MCF 10A (cell line): Measurements from ENCODE around the gene KRTAP1-5. TPM values are rescaled to one million over a fixed set of nuclear protein-coding genes. Genes with fewer than 3 reads are reported as not detected.
"Not testable (repeated sequence)": the region's sequence is repeated elsewhere in the genome, so short reads cannot be mapped to it uniquely, and the experiment has no call there.

Source experiments
- BruUV-seq: library from RNA; stranded (reverse); fragments of 400-500 nt; replicated peaks from 2 replicates; lab custom pipeline; 2021; lab: Mats Ljungman, UMichigan
- CTCF ChIA-PET: fragments of 300-600 bp; sonication (Branson Sonifier 250); formaldehyde crosslinking; extraction: SDS; loops from one replicate; lab custom pipeline; 2021; ENCODE audit warnings: antibody characterized with exemption, inconsistent platforms; lab: Yijun Ruan, JAX
- POLR2A ChIA-PET: fragments of 300-600, 350-650 bp; sonication (Branson Sonifier 250); formaldehyde crosslinking; extraction: SDS; loops from one replicate; lab custom pipeline; 2020; ENCODE audit warnings: antibody characterized with exemption, inconsistent platforms; lab: Yijun Ruan, JAX
- DNase-seq: peaks from one replicate; pipeline ENCODE4 v3.0.0-alpha.2; 2018; ENCODE audit not compliant: unreplicated experiment
- H3K27ac Mint-ChIP-seq: one replicate; pipeline ENCODE4 v1.8.0; 2022; ENCODE audit warnings: mild to moderate bottlenecking, low read depth, mixed read lengths; ENCODE audit not compliant: unreplicated experiment
- H3K27me3 Mint-ChIP-seq: one replicate; pipeline ENCODE4 v1.8.0; 2022; ENCODE audit warnings: mixed read lengths; ENCODE audit not compliant: insufficient read depth, unreplicated experiment
- H3K36me3 Mint-ChIP-seq: one replicate; pipeline ENCODE4 v1.8.0; 2022; ENCODE audit warnings: mild to moderate bottlenecking, moderate library complexity, mixed read lengths; ENCODE audit not compliant: insufficient read depth, unreplicated experiment
- H3K4me1 Mint-ChIP-seq: one replicate; pipeline ENCODE4 v1.8.0; 2022; ENCODE audit warnings: mixed read lengths; ENCODE audit not compliant: insufficient read depth, unreplicated experiment
- H3K4me3 Mint-ChIP-seq: one replicate; pipeline ENCODE4 v1.8.0; 2022; ENCODE audit warnings: mild to moderate bottlenecking, moderate library complexity, mixed read lengths; ENCODE audit not compliant: unreplicated experiment
- H3K9me3 Mint-ChIP-seq: one replicate; pipeline ENCODE4 v1.8.0; 2022; ENCODE audit warnings: mixed read lengths; ENCODE audit not compliant: unreplicated experiment
- intact Hi-C: fragments of 100-400 bp; cut with micrococcal nuclease; formaldehyde crosslinking; loops from 2 replicates; pipeline ENCODE4 v1.14.1; 2022
- total RNA-seq: library from RNA; stranded (reverse); gene quantifications from 2 replicates; pipeline ENCODE4 v1.2.3, GENCODE V29; 2022
- TF ChIP-seq, protein P1 (sequence below): fragments of 200-600 bp; IDR thresholded peaks from one replicate; pipeline ENCODE4 v1.8.0; 2022; ENCODE audit warnings: antibody characterized with exemption, mild to moderate bottlenecking; ENCODE audit not compliant: unreplicated experiment

KRTAP1-5 gene
- total RNA-seq, 1 experiment from 2014 or later: not detected

DNA sequence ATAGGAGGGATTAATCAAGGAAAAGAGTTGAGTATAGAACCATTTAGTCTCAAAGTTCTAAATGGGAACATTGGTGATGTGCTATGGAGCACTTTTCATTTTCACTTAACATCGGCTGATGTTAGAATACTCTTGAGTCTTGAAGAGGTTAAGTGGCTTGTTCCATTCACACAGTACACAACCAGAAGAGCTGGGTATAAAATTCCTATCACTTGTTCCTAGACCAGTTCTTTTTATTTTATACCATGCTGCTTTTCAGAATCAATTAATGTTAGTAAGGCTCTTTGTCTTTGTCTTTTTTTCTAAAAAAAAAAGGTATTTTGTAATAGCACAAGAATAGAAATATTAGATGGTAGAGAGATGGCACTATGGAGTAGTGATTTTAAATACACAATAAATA, 15.9 kb upstream of the KRTAP1-5 start:
- no peaks in the 10 kb centered on the region for H3K36me3 Mint-ChIP-seq
- ChIA-PET CTCF (no interaction called here), POLR2A (no interaction called here)
- H3K9me3 Mint-ChIP-seq: peaks cover 6% of the 10 kb centered on the region
- DNase-seq: no peak
- H3K4me3 Mint-ChIP-seq: no peak overlapping the region
- no peaks in the 10 kb centered on the region for H3K27me3 Mint-ChIP-seq
- no TSS peak for BruUV-seq
- H3K4me1 Mint-ChIP-seq: no peaks in the 10 kb centered on the region
- H3K27ac Mint-ChIP-seq: no peak overlapping the region
- TF ChIP-seq, protein P1, sequence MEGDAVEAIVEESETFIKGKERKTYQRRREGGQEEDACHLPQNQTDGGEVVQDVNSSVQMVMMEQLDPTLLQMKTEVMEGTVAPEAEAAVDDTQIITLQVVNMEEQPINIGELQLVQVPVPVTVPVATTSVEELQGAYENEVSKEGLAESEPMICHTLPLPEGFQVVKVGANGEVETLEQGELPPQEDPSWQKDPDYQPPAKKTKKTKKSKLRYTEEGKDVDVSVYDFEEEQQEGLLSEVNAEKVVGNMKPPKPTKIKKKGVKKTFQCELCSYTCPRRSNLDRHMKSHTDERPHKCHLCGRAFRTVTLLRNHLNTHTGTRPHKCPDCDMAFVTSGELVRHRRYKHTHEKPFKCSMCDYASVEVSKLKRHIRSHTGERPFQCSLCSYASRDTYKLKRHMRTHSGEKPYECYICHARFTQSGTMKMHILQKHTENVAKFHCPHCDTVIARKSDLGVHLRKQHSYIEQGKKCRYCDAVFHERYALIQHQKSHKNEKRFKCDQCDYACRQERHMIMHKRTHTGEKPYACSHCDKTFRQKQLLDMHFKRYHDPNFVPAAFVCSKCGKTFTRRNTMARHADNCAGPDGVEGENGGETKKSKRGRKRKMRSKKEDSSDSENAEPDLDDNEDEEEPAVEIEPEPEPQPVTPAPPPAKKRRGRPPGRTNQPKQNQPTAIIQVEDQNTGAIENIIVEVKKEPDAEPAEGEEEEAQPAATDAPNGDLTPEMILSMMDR: no peak
- intact Hi-C loops: no loop called here

DNA sequence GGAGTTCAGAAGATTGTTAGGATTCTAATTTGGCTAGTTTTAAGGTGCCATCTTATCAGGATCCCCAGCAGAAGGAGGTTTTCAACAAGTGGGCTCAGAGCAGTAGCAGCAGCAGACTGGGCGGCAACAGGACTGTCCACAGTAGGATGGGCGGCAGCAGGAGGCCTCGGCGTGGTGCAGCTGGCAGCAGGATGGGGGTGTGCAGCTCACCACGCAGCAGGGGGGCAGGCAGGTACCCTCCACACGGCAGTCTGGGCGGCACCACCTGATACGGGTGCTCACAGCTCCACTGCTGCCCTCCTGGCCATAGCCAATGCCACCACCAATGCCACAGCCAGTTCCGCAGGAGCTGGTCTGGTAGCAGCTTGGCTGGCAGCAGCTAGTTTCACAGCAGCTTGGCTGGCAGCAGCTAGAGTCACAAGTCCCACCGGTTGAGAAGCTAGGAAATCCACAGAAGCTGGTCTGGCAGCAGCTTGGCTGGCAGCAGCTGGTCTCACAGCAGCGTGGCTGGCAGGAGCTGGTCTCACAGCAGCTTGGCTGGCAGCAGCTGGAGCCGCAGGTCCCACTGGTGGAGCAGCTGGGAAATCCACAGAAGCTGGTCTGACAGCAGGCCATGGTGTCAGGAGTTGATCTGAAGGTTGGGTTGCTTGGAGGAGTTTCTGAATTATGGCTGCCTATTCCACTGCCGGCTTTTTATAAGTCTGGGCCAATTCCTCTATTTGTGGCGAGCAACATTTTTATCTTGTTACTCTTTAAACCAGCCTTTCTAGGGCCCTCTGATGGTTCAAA, 14.0 kb upstream of the KRTAP1-5 start, which contains the start of gene KRTAP1-1:
KRTAP1-1 (minus strand) TSS at position 668 of the 789 bp plus-strand sequence; CDS start at position 615, 53 bp downstream.
- CTCF ChIA-PET, H3K36me3 Mint-ChIP-seq, DNase-seq, H3K4me1 Mint-ChIP-seq, H3K9me3 Mint-ChIP-seq, intact Hi-C loops, H3K4me3 Mint-ChIP-seq, H3K27me3 Mint-ChIP-seq, BruUV-seq, H3K27ac Mint-ChIP-seq: not testable (repeated sequence)
- POLR2A ChIA-PET: interaction anchor here (0.6 to 0.7 kb wide), 2 partner anchors 12 to 125 kb away, joined by 3 read pairs; no protein-coding TSS in a partner anchor

DNA sequence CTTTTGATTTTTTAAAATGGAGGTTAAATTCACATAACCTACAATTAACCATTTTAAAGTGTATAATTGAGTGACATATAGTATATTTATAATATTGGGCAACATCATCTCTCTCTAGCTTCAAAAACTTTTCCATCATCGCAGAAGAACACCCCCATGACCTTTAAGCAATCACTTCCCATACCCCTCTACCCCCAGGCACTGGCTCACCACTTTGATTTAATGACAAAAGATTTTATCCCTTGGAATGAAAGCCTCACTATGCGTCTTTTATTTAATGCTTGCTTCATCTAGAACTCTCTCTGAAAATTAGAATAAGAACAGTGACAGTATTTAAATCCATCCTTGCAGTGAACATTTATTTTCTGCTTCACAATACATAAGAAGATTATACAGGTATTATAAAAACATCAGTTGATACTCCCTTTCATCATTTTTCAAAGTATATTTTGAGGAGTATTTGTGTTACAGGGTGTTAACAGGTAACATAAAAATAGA, 10.9 kb upstream of the KRTAP1-5 start:
- POLR2A ChIA-PET: interaction anchor here (0.6 kb wide), 1 partner anchor 128 kb away, joined by 3 read pairs; no protein-coding TSS in a partner anchor
- no TSS peak for BruUV-seq
- H3K9me3 Mint-ChIP-seq: no peaks in the 10 kb centered on the region
- intact Hi-C loops: no loop called here
- no peaks in the 10 kb centered on the region for H3K4me1 Mint-ChIP-seq
- H3K27ac Mint-ChIP-seq: no peak overlapping the region
- H3K36me3 Mint-ChIP-seq: no peaks in the 10 kb centered on the region
- CTCF ChIA-PET: no interaction called here
- no peaks in the 10 kb centered on the region for H3K27me3 Mint-ChIP-seq
- TF ChIP-seq, protein P1: no peak
- no peak for DNase-seq
- H3K4me3 Mint-ChIP-seq: no peak overlapping the region

DNA sequence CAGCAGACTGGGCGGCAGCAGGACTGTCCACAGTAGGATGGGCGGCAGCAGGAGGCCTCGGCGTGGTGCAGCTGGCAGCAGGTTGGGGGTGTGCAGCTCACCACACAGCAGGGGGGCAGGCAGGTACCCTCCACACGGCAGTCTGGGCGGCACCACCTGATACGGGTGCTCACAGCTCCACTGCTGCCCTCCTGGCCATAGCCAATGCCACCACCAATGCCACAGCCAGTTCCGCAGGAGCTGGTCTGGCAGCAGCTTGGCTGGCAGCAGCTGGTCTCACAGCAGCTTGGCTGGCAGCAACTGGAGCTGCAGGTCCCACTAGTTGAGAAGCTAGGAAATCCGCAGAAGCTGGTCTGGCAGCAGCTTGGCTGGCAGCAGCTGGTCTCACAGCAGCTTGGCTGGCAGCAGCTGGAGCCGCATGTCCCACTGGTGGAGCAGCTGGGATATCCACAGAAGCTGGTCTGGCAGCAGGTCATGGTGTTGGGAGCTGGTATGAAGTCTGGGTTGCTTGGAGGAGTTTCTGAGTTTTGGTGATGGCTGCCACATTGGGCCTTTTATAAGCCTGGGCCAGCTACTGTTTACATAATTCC, 7.4 kb upstream of the KRTAP1-5 start, which contains the start of gene KRTAP1-3:
KRTAP1-3 (minus strand) TSS at position 529 of the 590 bp plus-strand sequence; CDS start at position 476, 53 bp downstream.
- H3K4me3 Mint-ChIP-seq, H3K27me3 Mint-ChIP-seq, H3K36me3 Mint-ChIP-seq, DNase-seq, H3K9me3 Mint-ChIP-seq, H3K4me1 Mint-ChIP-seq, H3K27ac Mint-ChIP-seq, intact Hi-C loops, BruUV-seq: not testable (repeated sequence)
- ChIA-PET POLR2A (interaction anchor here (0.7 kb wide), 1 partner anchor 644 kb away, joined by 4 read pairs; no protein-coding TSS in a partner anchor), CTCF (interaction anchor here (0.6 kb wide), 1 partner anchor 227 kb away, joined by 3 read pairs; no protein-coding TSS in a partner anchor)
